ENCODE data around the gene KCNAB1. TPM values are rescaled to one million over a fixed set of nuclear protein-coding genes. Genes with fewer than 3 reads are reported as not detected.

Gene KCNAB1
- polyA plus RNA-seq, 10 donors: 4.2 to 7.1 (median 5.2) TPM

DNA sequence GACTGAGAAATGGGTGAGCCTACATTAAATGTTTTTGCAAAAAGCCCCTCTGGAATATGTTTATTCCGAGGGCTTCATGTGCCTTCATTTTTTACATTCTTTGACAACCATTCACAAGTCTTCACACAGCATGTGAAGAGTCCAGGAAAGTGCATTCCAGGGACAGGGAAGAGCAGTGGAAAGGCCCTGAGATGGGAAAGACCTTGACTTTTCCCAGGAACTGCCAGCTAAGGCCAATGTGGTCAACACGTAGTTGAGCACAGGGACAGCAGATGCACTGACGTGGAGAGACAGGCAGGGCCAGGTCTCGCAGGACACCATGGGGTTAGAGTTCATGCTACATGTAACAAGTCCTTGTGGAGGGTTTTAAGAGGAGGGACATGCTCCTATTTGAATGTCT, 412.8 kb downstream of the KCNAB1 start:
- DNase-seq: no peak

DNA sequence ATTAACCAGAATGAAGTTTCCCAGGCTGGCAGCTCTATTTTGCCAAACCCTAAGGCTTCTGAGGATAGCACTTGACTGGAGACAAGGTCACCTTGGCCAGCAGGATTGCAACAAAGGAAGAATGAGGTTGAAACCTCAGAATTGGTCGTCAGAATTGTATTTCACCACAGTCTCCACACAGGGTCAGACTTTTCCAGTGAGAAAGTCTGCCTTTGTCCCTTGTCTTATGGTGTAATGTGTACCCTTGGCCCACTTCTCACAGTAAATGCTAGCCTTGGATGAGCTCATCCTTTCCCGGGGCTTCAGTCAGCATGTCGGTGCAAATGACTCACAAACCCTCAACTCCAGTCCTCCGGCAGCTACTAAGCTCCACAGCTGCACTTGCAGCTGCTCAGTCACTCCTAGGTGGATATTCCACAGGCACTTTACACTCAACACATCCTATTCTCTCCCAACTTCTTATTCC, 414.8 kb downstream of the KCNAB1 start:
- DNase-seq: peak; percentile 86 to 93 (median 92)

DNA sequence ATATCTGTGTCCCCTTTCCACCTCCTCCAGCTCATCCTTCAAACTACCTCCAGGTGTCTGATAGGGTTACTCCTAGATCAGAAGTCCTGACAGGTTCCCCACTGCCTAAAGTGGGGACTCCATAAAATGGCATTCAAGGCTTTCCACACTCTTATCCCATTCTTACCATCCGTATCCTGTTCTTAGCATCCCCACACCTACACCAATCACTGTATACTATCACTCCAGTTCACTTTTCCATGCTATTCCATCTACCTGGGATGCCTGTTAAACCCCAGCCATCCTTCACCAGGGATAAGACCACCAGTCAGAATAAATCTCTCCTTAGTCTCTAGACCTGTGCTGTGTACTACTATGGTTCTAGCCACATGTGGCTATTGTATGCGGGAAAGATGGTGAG, 415.4 kb downstream of the KCNAB1 start:
- DNase-seq: no peak

DNA sequence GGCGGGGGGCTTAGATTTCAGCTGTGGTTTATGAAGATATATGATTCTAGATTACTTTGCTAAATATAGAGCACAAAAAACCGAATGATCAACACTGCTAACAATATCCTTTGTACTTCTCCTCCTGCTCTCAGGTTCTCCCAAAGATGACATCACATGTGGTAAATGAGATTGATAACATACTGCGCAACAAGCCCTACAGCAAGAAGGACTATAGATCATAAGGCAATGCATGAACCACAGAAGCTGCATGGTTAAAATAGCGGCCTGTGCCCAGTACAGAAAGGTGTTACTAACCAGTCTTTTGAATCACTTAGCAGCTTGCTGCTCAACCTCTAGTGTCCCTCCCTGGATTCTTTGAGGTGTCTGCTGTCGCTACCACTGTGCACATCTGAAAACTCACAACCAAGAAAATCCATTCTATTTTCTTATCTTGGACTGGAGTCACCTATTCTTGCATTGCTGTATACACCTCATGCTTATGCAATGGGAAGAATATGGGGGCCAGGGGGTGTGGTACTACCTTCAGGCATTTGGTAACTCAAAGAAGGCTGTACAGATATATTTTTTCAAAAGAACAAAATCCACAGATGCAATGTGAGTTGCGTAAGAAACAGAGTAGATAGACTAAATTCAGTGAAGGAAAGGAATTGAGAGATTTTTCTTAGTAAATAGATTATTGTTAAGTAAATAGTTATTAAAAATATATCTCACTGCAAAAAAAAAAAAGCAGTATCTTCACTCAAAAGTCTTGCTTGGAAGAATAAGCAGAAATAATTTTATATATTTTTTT, 416.3 kb downstream of the KCNAB1 start:
- DNase-seq: no peak

DNA sequence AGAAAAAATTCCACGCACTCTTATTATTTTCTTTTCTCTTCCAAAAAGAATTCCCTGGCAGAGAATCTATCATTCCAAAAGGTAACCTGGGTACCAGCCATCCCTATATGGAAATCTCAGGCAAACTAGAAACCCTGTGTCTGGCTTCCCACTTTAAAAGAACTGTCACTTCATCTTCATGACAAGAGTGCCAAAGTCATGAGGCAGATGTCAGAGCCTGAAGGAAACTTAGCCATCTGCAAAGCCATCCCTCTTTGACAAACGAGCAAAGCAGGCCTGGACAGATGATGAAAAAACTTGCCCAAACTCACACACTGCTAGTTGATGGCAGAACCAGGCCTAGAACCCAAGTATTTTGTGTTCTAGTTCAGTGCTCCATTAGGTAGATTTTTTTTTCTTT, 418.7 kb downstream of the KCNAB1 start:
- peak in 1 of 3 donors; percentile 33 for DNase-seq

DNA sequence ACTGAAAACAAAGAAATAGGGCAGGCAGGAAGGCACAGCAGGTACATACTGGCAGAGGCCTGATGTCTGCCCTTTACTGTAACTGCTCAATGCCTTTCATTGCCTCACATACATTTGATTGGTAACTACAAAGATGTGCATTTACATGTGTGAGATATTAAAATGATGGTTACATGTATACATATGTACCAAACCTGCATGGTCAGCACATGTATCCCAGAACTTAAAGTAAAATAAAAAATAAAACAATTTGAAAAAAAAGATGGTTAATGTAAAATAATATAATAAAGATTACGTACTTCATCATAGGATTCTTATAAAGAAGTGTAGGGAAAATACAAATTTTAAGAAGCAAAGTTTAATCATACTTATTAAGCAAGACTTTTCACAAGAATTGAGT, 419.4 kb downstream of the KCNAB1 start:
- DNase-seq: no peak

DNA sequence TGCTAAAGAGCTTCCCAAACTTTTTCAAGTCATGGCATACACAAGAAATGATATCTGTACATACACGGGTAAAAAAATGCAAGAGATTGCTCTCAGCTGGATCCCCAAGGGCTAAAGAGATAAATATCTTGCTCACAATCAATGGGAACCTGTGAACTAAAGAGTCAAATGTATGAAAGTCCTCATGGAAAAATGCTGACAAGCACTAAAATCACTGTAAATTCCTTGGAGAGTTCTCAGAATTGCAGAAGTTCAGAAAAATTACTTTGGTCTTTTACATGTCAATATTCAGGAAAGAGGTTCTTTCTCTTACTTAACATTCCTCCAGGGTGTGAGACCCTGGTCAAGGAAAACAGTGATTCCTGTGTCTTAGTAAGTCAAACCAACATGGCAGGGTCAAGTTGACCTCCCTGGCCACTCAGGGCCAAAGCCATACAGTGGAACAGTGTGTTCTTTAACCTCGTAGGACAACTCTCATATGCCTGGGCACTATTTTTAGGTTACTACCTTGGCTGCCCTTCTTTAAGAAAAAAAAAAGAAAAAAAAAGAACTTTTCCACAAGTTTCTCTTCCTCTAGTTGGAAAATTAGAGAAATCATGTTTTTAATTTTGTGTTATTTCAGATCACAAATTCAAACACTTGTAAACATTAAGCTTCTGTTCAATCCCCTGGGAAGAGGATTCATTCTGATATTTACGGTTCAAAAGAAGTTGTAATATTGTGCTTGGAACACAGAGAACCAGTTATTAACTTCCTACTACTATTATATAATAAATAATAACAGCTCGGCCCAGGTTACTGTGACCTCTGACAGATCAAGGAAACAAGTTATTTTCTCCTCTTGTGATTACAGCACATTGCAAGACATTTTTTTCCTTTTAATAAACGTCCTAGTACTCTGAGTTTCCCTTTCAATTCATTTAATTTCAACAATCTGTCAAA, 422.0 kb downstream of the KCNAB1 start:
- no peak for DNase-seq

DNA sequence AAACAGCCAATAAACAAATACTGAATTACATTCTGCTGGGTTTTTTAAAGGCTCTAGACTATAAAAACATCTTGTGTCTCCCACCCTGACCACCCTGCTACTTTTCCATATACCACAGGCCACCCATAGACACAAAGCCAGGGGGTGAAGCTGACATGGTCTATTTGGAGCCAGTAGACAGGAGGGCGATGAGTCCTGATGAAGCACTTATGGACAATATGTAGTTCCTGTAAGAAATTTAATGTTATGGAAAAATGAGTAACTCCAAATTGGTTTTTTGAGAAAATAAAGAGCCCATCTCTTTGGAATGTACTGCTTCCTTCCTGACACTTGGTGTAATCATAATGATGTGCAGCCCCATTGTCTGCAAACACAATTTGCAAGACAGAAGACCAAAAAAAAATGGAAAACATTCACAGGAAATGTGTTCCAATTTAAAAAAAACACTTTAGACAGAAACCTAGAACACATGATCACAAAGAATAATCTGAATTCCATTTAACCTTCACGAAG, 422.7 kb downstream of the KCNAB1 start:
- no peak for DNase-seq

DNA sequence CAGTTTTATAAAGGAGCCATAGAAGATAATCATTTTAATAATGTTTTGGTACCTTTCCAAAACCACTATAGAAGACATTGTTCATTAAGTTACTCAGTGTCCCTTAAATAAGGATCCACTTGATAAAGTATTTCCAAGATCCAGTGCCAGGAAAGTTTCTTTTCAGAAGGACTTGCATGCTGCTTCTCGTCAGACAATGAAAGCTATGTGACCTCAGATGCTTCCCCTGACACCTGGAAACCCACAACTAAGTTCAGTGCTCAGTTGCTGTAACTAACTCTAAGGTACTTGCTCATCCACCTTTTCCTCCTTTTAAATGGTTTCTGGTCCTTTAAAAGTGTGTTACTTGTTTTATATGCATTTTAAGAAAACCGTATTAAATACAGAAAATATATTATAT, 427.3 kb downstream of the KCNAB1 start:
- DNase-seq: no peak

DNA sequence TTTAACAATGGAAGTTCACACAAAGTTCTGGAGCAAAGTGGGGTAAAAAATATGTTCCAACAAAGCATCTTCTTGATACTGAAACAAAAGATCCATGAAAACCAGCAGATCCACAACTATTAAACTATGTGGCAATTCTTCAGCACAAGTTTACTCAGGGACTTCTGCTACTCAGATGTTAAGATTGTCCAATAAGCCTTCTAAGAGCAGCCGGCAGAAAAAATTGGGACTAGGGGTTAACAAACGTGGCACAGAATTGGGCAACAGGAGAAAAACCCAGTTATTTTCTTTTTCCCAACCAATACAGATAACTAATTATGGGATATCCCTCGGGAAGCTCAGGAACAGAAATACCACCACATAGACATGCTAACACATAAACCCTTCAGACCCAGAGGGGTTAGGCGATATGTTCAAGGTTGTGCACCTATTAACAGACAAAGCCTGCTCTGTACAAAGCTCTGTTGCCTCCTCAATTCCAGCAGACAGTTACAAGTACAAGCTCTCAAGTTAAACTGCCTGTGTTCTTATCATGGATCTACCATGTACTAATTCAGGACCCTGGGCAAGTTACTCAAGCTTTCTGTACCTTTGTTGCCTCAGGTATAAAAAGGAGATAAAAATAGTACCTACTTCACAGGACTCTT, 427.8 kb downstream of the KCNAB1 start:
- no peak for DNase-seq

DNA sequence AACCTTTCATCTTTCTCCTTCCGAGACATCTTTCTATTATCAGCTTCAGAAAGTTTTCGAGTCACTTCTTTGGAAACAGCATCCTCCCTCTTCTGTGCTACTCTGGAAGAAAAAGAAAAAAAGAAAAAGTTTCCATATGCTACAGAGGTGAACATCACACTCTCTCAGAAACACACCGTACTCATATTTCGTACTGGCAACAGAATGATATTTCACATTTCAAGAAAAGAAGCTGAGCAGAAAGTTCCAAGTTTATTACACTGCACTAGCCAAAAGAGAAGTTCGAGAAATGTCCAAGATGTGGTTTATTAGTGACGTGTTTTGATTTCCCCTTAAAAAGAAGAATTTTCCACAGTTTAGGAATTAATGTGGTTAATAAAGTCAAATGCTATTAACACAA, 428.5 kb downstream of the KCNAB1 start:
- DNase-seq: peak in 1 of 3 donors; percentile 41

DNA sequence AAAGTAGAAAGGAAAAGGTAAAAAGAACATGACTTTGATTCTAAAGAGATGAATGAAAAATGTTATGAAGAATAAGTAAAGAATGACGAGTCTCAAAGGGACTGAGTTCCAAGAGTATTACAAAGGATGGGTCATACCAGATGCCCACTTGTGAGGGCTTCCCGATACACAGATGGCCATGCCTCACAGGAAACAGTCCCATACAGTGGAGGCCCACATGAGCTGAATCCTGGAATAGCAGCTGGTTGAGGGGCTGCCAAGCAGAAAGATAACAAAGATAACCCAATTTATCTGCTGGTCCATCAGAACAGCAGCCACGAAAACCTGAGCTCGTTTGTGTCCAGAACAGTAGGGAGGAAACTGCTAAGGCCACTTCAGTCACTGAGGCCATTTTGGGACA, 430.9 kb downstream of the KCNAB1 start:
- DNase-seq: no peak

DNA sequence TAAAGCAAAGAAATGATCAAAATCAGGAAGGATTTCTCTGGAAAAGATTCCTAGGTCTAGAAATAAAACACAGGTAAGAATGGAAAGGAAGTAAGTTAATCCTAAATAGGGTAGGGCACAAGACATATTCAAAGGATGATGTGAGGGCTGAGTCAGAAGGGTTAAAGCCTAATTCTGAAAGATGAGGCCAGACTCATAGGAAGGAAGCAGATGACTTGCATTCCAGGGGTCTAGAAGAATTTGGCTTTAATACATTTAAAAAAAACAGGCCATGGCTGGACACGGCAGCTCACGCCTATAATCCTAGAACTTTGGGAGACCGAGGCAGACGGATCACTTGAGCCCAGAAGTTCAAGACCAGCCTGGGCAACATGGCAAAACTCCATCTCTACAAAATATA, 431.4 kb downstream of the KCNAB1 start:
- peak in 1 of 3 donors; percentile 49 for DNase-seq

DNA sequence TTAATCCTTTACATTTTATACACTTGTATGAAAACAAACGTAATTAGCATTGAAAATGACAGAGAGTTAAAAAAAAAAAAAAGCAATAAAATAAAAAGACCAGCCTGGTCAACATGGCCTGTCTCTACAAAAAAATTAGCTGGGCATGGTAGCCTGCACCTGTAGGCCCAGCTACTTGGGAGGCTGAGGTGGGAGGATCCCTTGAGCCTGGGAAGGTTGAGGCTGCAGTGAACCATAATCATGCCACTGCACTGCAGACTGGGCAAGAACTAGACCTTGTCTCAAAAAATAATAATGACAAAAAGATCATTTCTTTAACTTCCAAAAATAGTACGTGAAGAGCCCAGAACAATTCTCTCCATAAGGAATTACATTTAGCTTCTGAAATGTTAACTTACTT, 432.6 kb downstream of the KCNAB1 start:
- no peak for DNase-seq

DNA sequence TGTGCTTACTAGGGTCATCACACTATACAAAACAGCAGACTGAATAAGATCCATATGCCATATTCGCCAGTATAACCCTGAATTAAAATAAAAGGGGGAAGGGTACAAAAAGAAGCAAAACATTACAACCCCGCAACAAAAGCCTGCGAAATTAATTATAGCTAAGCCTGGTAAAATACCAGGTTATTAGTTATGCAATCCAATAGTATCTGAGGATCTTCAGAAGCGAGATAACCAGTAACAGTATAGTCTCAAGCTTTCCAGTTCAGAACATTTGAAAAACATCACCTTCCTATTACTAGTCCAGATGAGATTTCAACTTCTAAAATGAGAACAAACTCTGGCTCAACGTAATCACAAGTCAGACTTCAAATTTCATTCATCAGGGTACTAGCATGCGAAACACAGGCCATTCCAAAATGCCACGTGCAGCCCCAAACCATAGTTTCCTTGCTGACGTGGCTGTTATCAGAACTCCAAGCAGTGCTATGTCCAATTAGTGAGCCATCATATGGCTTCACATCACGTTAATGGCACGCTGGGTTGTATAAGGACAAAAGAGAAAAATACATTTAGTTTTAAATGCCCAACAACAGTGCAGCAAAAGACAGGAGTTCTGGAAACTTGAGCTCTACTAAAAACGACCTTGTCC, 433.5 kb downstream of the KCNAB1 start:
- DNase-seq: peak; percentile 42 to 67 (median 62)

DNA sequence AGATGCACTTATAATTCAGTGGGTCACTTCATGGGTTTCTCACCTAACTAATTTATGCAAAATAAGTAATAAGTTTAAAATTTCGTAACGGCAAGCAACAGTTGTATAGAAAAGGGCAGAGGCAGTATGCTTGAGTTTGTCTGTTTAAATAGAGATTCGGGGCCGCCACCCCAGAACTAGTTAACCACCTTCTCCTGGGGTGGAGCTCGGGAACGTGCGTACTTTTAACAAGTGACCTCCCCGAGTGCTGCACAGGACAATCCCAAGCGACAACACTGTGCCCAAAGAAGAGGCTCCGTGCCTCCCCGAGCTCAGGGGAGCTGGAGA, 434.1 kb downstream of the KCNAB1 start:
- no peak for DNase-seq

DNA sequence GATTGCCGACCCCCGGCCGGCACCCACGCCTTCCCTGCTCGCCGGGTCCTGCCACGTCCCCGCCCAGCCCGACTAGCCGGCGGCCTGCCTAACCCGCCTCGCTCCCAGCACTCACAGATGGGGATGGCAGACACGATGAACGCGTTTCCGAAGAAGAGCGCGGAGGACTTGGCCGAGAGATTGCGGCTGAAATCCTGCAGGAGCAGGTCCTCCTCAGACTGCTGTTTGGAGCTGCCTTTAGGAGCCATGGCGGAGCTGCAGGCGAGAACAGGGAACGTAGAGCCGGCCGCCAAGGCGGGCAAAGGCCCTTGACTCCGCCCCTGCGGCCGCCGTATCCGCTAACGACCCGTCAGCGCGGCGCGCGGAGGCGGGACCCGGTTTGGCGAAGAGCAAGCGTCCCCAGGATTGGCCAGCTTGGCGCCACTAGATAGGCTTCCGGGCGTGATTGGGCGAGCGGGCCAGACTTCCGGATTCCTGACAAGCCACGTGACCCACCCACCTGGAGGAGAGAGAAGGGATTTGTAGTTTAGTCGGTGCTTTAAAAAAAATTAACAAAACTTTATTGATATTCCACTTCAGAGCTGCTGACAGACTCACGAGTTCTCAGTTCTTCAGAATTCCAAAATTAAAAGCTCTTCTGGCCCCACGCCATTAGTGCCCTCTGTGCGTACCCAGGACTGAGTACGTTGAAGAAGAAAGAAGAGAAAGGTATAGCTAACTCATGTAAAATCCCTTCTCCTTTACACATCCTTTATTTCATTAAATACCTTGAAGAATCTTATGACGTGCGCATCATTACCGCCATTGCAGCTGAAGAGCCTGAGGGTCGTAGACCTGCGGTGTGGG, 434.7 kb downstream of the KCNAB1 start, which contains the start of gene SSR3:
TSS of gene SSR3 (minus strand) at position 276 of the 846 bp plus-strand sequence. CDS start at position 248, 28 bp downstream.
- peak; percentile 99 to 100 (median 100) for DNase-seq

DNA sequence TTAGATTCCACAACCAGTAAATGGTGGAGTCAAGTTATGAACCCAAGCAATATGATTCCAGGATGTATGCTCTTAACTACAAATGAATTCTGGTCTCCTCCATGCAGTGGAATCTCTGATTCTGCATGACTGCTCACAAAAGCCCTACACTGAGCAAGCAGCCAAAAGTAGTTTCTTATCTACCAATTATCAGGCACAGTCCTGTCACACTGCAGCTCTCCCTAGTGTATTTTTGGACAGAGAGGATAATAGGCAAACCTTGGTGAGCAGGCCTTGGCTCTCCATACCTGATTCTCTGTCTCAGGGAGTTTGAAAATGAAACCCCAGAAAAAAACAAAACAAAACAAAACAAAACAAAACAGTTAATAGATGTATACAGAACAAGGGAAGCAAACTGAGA, 438.0 kb downstream of the KCNAB1 start:
- DNase-seq: no peak

DNA sequence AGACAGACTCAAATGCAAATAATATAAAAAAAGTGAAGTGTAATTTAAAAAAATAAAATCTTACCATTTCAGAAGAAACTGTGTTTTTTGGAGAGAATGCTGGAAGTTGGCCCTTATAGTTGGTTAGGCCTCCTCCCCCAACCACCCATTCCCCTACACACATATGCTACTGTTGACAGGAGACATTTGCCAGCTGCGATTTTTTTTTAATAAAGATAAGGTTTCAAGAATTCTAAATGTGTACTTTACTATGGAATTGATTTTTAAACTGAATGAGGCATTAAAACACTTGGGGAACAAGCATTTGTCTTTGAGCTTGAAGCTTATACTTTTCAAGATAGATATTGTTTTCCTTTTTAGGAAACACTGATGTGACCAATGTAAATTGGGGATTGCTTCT, 438.9 kb downstream of the KCNAB1 start:
- DNase-seq: no peak

DNA sequence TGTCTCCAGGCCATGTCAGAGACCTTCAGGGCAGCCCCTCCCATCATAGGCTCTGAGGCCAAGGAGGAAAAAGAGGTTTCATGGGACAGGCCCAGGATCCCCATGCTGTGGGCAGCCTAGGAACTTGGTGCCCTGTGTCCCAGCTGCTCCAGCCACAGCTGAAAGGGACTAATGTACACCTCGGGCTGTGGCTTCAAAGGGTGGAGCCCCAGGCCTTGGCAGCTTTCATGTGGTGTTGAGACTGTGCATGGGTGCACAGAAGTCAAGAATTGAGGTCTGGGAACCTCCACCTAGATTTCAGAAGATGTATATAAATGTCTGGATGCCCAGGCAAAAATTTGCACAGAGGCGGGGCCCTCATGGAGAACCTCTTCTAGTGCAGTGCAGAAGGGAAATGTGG, 441.2 kb downstream of the KCNAB1 start:
- no peak for DNase-seq

All from muscle of back (tissue), 11 donors.